Central memory CD8-positive, alpha-beta T cell (primary cell): ENCODE data around the gene ZNF143.

ENCODE experiments used
- ATAC-seq: fragments of 150-1000 bp; cut with Tn5 transposase; replicated peaks from 2 replicates; pipeline ENCODE4 v1.10.0; 2022; ENCODE audit warnings: mild to moderate bottlenecking, moderate FRiP score, moderate number of reproducible peaks; ENCODE audit not compliant: poor library complexity, severe bottlenecking; ENCODE audit errors: extremely low read depth
- DNase-seq, 2 donors: peaks; one replicate each; pipeline ENCODE4 v3.0.0; 2021; ENCODE audit warnings: low spot score in 2 of 2
- H3K27ac Mint-ChIP-seq: one replicate; pipeline ENCODE4 v1.8.0; 2022; ENCODE audit warnings: low read depth, mild to moderate bottlenecking, moderate library complexity, mixed read lengths
- H3K27me3 Mint-ChIP-seq: one replicate; pipeline ENCODE4 v1.8.0; 2022; ENCODE audit warnings: mixed read lengths
- H3K36me3 Mint-ChIP-seq: one replicate; pipeline ENCODE4 v1.8.0; 2022; ENCODE audit warnings: mild to moderate bottlenecking, moderate library complexity, mixed read lengths; ENCODE audit not compliant: insufficient read depth
- H3K4me1 Mint-ChIP-seq: one replicate; pipeline ENCODE4 v1.8.0; 2022; ENCODE audit warnings: mixed read lengths
- H3K4me3 Mint-ChIP-seq: one replicate; pipeline ENCODE4 v1.8.0; 2022; ENCODE audit warnings: mild to moderate bottlenecking, moderate library complexity, mixed read lengths
- H3K9me3 Mint-ChIP-seq: one replicate; pipeline ENCODE4 v1.8.0; 2022; ENCODE audit warnings: mixed read lengths

The ZNF143 gene

GRCh38 chr11:9566561-9567063, 105.8 kb downstream of the ZNF143 start:
- H3K4me1 Mint-ChIP-seq: peaks cover 14% of the 10 kb centered on the region
- H3K27ac Mint-ChIP-seq: peak overlapping the region; percentile 51
- H3K36me3 Mint-ChIP-seq: peaks cover 4% of the 10 kb centered on the region
- H3K27me3 Mint-ChIP-seq: no peaks in the 10 kb centered on the region
- peaks cover 4% of the 10 kb centered on the region for H3K9me3 Mint-ChIP-seq
- no peak overlapping the region for H3K4me3 Mint-ChIP-seq
- no peak for DNase-seq
- no peak for ATAC-seq

GRCh38 chr11:9567401-9567800, 106.6 kb downstream of the ZNF143 start:
- Mint-ChIP-seq H3K4me1 (peaks cover 14% of the 10 kb centered on the region), H3K36me3 (peaks cover 2% of the 10 kb centered on the region), H3K4me3 (no peak overlapping the region), H3K27me3 (no peaks in the 10 kb centered on the region), H3K9me3 (no peaks in the 10 kb centered on the region), H3K27ac (no peak overlapping the region)
- DNase-seq (no peak), ATAC-seq (no peak)

- Mint-ChIP-seq H3K4me3 (no peak overlapping the region), H3K9me3 (no peaks in the 10 kb centered on the region), H3K27ac (no peak overlapping the region), H3K36me3 (peaks cover 5% of the 10 kb centered on the region), H3K27me3 (no peaks in the 10 kb centered on the region), H3K4me1 (peaks cover 14% of the 10 kb centered on the region)
- DNase-seq (no peak), ATAC-seq (no peak)
Measured at GRCh38 chr11:9568161-9568853, 107.5 kb downstream of the ZNF143 start.

- no peak overlapping the region for H3K4me3 Mint-ChIP-seq
- peaks cover 14% of the 10 kb centered on the region for H3K4me1 Mint-ChIP-seq
- DNase-seq (no peak), ATAC-seq (no peak)
- H3K27ac Mint-ChIP-seq: no peak overlapping the region
- peaks cover 7% of the 10 kb centered on the region for H3K36me3 Mint-ChIP-seq
- no peaks in the 10 kb centered on the region for H3K27me3 Mint-ChIP-seq
- no peaks in the 10 kb centered on the region for H3K9me3 Mint-ChIP-seq
Measured at GRCh38 chr11:9568854-9569587, 108.2 kb downstream of the ZNF143 start.

- DNase-seq: no peak
- no peak for ATAC-seq
- Mint-ChIP-seq H3K4me3 (no peak overlapping the region), H3K27ac (no peak overlapping the region), H3K4me1 (peaks cover 17% of the 10 kb centered on the region), H3K27me3 (no peaks in the 10 kb centered on the region), H3K9me3 (no peaks in the 10 kb centered on the region), H3K36me3 (peaks cover 7% of the 10 kb centered on the region)
Measured at GRCh38 chr11:9569588-9570164, 108.9 kb downstream of the ZNF143 start.

- no peak overlapping the region for H3K27ac Mint-ChIP-seq
- DNase-seq (no peak), ATAC-seq (no peak)
- H3K36me3 Mint-ChIP-seq: peaks cover 9% of the 10 kb centered on the region
- H3K9me3 Mint-ChIP-seq: no peaks in the 10 kb centered on the region
- no peaks in the 10 kb centered on the region for H3K27me3 Mint-ChIP-seq
- H3K4me1 Mint-ChIP-seq: peaks cover 25% of the 10 kb centered on the region
- H3K4me3 Mint-ChIP-seq: no peak overlapping the region
Measured at GRCh38 chr11:9570313-9571025, 109.7 kb downstream of the ZNF143 start.

- Mint-ChIP-seq H3K27me3 (no peaks in the 10 kb centered on the region), H3K4me3 (peak overlapping the region; percentile 75), H3K9me3 (no peaks in the 10 kb centered on the region), H3K27ac (no peak overlapping the region), H3K36me3 (peaks cover 11% of the 10 kb centered on the region), H3K4me1 (peaks cover 24% of the 10 kb centered on the region)
- no peak for ATAC-seq
- no peak for DNase-seq
Measured at GRCh38 chr11:9571071-9571762, 110.4 kb downstream of the ZNF143 start.

- H3K36me3 Mint-ChIP-seq: peaks cover 11% of the 10 kb centered on the region
- ATAC-seq (no peak), DNase-seq (no peak)
- peak overlapping the region; percentile 75 for H3K4me3 Mint-ChIP-seq
- no peaks in the 10 kb centered on the region for H3K27me3 Mint-ChIP-seq
- H3K4me1 Mint-ChIP-seq: peaks cover 27% of the 10 kb centered on the region
- no peaks in the 10 kb centered on the region for H3K9me3 Mint-ChIP-seq
- peak overlapping the region; percentile 46 for H3K27ac Mint-ChIP-seq
Measured at GRCh38 chr11:9571763-9572115, 110.9 kb downstream of the ZNF143 start.

GRCh38 chr11:9573052-9573774, 112.4 kb downstream of the ZNF143 start, which contains the start of gene WEE1:
Gene WEE1, plus strand, starts transcription at chr11:9573670. Its CDS starts 264 bp downstream, at chr11:9573934.
- peak; percentile 93 to 94 for DNase-seq
- H3K36me3 Mint-ChIP-seq: peaks cover 14% of the 10 kb centered on the region
- H3K4me3 Mint-ChIP-seq: peak within 1 kb of the TSS; percentile 80
- peak within 1 kb of the TSS; percentile 96 for H3K27ac Mint-ChIP-seq
- peak; percentile 90 for ATAC-seq
- H3K9me3 Mint-ChIP-seq: no peaks in the 10 kb centered on the region
- no peaks in the 10 kb centered on the region for H3K27me3 Mint-ChIP-seq
- H3K4me1 Mint-ChIP-seq: peaks cover 36% of the 10 kb centered on the region

GRCh38 chr11:9573775-9574621, 113.2 kb downstream of the ZNF143 start:
- peaks cover 38% of the 10 kb centered on the region for H3K4me1 Mint-ChIP-seq
- ATAC-seq (peak; percentile 16), DNase-seq (no peak)
- H3K9me3 Mint-ChIP-seq: no peaks in the 10 kb centered on the region
- H3K36me3 Mint-ChIP-seq: peaks cover 14% of the 10 kb centered on the region
- H3K4me3 Mint-ChIP-seq: peak overlapping the region; percentile 80
- no peaks in the 10 kb centered on the region for H3K27me3 Mint-ChIP-seq
- peak overlapping the region; percentile 96 for H3K27ac Mint-ChIP-seq
